ENCODE results near the gene CDC45.
"Not testable (repeated sequence)": the region's sequence is repeated elsewhere in the genome, so short reads cannot be mapped to it uniquely, and the experiment has no call there.

Gene CDC45

DNA sequence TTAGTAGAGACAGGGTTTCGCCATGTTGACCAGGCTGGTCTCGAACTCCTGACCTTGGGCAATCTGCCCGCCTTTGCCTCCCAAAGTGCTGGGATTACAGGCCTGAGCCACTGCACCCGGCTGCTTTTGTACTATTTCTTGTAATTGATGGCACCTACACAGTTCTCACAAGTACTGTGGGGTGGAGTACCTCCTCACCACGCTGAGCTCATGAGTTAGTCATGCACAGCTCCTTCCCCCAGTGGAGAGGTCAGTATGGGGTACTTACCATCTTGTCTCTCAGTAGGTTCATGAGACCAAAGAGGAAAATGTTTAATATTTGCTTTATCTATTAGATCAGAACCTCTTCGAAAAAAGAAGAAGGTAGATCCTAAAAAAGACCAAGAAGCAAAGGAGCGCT lies 45.3 kb upstream of the CDC45 start:
- Histone ChIP-seq H3K9me3 (ENCODE audit: insufficient read depth, low read depth, low read length) (no peaks in the 10 kb centered on the region), H2AFZ (ENCODE audit: low read length) (no peak overlapping the region), H3K9me2 (replicated peaks; ENCODE audit: low read depth, low read length) (no peaks in the 10 kb centered on the region), H3K4me2 (ENCODE audit: low read depth, low read length, poor library complexity, severe bottlenecking) (no peak overlapping the region), H3K79me2 (ENCODE audit: insufficient read depth, low read length) (peaks cover 32% of the 10 kb centered on the region), H3F3A (ENCODE audit: low read depth) (no peaks in the 10 kb centered on the region), H3K36me3 (ENCODE audit: insufficient read depth, low read length) (peaks cover 12% of the 10 kb centered on the region; the same call in 1 of the 2 replicates), H3K9ac (ENCODE audit: low read depth, low read length, poor library complexity, severe bottlenecking) (no peak overlapping the region), H3K27me3 (ENCODE audit: insufficient read depth, low read length, poor library complexity, severe bottlenecking) (no peaks in the 10 kb centered on the region), H4K20me1 (ENCODE audit: insufficient read depth, low read length, poor library complexity, severe bottlenecking) (peaks cover 18% of the 10 kb centered on the region), H3K4me1 (ENCODE audit: insufficient read depth, low read length, poor library complexity, severe bottlenecking) (peaks cover 20% of the 10 kb centered on the region), H3K4me3 (ENCODE audit: low read length, poor library complexity, severe bottlenecking) (no peak overlapping the region)
- TF ChIP-seq, protein P1, sequence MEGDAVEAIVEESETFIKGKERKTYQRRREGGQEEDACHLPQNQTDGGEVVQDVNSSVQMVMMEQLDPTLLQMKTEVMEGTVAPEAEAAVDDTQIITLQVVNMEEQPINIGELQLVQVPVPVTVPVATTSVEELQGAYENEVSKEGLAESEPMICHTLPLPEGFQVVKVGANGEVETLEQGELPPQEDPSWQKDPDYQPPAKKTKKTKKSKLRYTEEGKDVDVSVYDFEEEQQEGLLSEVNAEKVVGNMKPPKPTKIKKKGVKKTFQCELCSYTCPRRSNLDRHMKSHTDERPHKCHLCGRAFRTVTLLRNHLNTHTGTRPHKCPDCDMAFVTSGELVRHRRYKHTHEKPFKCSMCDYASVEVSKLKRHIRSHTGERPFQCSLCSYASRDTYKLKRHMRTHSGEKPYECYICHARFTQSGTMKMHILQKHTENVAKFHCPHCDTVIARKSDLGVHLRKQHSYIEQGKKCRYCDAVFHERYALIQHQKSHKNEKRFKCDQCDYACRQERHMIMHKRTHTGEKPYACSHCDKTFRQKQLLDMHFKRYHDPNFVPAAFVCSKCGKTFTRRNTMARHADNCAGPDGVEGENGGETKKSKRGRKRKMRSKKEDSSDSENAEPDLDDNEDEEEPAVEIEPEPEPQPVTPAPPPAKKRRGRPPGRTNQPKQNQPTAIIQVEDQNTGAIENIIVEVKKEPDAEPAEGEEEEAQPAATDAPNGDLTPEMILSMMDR (conservative IDR thresholded peaks at IDR 0.05; ENCODE audit: low read length), result no peak
- no peak for TF ChIP-seq EZH2phosphoT487 (IDR thresholded peaks at IDR 0.05; ENCODE audit: borderline replicate concordance)

DNA sequence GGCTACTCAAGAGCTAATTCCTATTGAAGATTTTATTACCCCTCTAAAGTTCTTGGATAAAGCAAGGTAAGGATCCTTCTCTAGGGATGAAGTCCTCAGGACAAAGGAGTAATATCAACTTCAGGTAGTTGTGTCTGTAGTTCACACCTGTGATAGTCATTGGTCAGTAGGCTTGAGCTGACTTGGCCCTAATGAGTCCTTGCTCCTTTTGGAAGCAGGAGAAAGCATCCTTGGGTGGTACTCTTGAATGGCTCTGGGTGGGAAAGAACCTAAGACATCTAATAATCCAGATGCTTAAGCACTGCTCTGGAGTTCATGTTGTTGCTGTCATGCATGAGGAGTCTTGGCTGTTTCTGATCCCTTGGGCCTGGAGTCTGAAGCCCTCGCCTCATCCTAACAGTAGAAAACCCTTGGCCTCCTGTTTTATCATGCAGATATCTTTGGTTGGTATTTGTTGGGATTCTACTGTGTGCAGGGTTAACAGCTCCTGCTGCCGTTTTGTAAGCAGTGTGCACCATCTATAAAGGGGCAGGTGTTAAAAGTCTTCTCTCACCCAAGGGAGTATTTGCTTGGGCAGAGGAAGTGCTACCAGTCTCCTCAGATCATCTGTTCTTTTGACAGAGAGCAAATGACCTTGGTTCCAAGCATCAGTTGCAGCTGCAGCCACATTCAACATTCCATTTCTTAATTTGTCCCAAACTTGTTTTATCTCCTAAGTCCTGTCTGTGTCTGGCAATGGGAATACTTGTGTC lies 44.7 kb upstream of the CDC45 start:
- Histone ChIP-seq H3K27me3 (ENCODE audit: insufficient read depth, low read length, poor library complexity, severe bottlenecking) (no peaks in the 10 kb centered on the region), H3K9me2 (replicated peaks; ENCODE audit: low read depth, low read length) (no peaks in the 10 kb centered on the region), H3K9me3 (ENCODE audit: insufficient read depth, low read depth, low read length) (no peaks in the 10 kb centered on the region), H3K4me1 (ENCODE audit: insufficient read depth, low read length, poor library complexity, severe bottlenecking) (peaks cover 13% of the 10 kb centered on the region), H3K4me2 (ENCODE audit: low read depth, low read length, poor library complexity, severe bottlenecking) (no peak overlapping the region), H3K36me3 (ENCODE audit: insufficient read depth, low read length) (peaks cover 12% of the 10 kb centered on the region; the same call in 1 of the 2 replicates), H3F3A (ENCODE audit: low read depth) (no peaks in the 10 kb centered on the region), H2AFZ (ENCODE audit: low read length) (no peak overlapping the region), H3K9ac (ENCODE audit: low read depth, low read length, poor library complexity, severe bottlenecking) (no peak overlapping the region), H3K4me3 (ENCODE audit: low read length, poor library complexity, severe bottlenecking) (no peak overlapping the region), H3K79me2 (ENCODE audit: insufficient read depth, low read length) (peaks cover 26% of the 10 kb centered on the region), H4K20me1 (ENCODE audit: insufficient read depth, low read length, poor library complexity, severe bottlenecking) (peaks cover 12% of the 10 kb centered on the region)
- TF ChIP-seq, protein P1 (conservative IDR thresholded peaks at IDR 0.05; ENCODE audit: low read length), result no peak
- no peak for TF ChIP-seq EZH2phosphoT487 (IDR thresholded peaks at IDR 0.05; ENCODE audit: borderline replicate concordance)

DNA sequence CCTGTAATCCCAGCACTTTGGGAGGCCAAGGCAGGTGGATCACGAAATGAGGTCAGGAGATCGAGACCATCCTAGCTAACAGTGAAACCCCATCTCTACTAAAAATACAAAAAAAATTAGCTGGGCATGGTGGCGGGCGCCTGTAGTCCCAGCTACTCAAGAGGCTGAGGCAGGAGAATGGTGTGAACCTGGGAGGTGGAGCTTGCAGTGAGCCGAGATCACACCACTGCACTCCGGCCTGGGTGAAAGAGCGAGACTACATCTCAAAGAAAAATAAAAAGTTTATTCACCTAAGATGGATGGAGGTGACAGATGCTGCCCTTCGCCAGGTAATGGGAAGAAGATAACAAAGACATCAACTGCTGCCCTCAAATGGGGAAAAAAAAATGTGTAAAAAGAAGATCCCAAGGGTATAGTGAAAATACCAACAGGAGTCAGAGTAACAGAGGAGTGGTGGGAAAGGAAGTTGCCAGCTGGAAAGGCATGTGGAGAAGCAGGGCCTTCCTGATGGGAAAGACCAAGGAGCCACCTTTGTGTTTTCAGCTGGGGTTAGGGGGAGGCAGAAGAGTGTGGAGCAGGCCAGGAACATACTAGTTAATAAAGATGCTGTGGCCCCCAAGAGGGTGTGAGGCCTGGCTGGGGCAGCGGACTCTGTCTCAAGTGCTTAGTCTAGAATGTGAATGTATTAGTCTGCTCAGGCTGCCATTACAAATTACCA lies 43.1 kb upstream of the CDC45 start:
- not testable (repeated sequence) for H3K4me1 ChIP-seq (ENCODE audit: insufficient read depth, low read length, poor library complexity, severe bottlenecking); H2AFZ ChIP-seq (ENCODE audit: low read length); H3F3A ChIP-seq (ENCODE audit: low read depth); H3K4me2 ChIP-seq (ENCODE audit: low read depth, low read length, poor library complexity, severe bottlenecking); H4K20me1 ChIP-seq (ENCODE audit: insufficient read depth, low read length, poor library complexity, severe bottlenecking); H3K9me3 ChIP-seq (ENCODE audit: insufficient read depth, low read depth, low read length); H3K4me3 ChIP-seq (ENCODE audit: low read length, poor library complexity, severe bottlenecking); H3K9ac ChIP-seq (ENCODE audit: low read depth, low read length, poor library complexity, severe bottlenecking); H3K27me3 ChIP-seq (ENCODE audit: insufficient read depth, low read length, poor library complexity, severe bottlenecking); H3K9me2 ChIP-seq (replicated peaks; ENCODE audit: low read depth, low read length)
- Histone ChIP-seq H3K36me3 (ENCODE audit: insufficient read depth, low read length) (peaks cover 12% of the 10 kb centered on the region; the same call in 1 of the 2 replicates), H3K79me2 (ENCODE audit: insufficient read depth, low read length) (peaks cover 23% of the 10 kb centered on the region)
